HG02981 (cell line): ENCODE measurements around the gene DCAF12L2.
"Not testable (repeated sequence)": the region's sequence is repeated elsewhere in the genome, so short reads cannot be mapped to it uniquely, and the experiment has no call there.

Experiments
- ATAC-seq: cut with Tn5 transposase; IDR thresholded peaks from one replicate; pipeline ENCODE4 v1.9.1; 2021; ENCODE audit warnings: mild to moderate bottlenecking, moderate library complexity; ENCODE audit not compliant: unreplicated experiment

DCAF12L2 gene

GRCh38 chrX:126165721-126166461, at the start of gene DCAF12L2:
TSS of gene DCAF12L2 (minus strand) at chrX:126166289. CDS start at chrX:126165924, 365 bp downstream.
- no peak for ATAC-seq

- ATAC-seq: not testable (repeated sequence)
These were observed 24.8 kb upstream of the DCAF12L2 start for GRCh38 chrX:126190888-126191287.

- ATAC-seq: no peak
These were observed 11.2 kb upstream of the DCAF12L2 start for GRCh38 chrX:126177133-126177840.

GRCh38 chrX:126170720-126171119, 4.6 kb upstream of the DCAF12L2 start:
- no peak for ATAC-seq

DNA sequence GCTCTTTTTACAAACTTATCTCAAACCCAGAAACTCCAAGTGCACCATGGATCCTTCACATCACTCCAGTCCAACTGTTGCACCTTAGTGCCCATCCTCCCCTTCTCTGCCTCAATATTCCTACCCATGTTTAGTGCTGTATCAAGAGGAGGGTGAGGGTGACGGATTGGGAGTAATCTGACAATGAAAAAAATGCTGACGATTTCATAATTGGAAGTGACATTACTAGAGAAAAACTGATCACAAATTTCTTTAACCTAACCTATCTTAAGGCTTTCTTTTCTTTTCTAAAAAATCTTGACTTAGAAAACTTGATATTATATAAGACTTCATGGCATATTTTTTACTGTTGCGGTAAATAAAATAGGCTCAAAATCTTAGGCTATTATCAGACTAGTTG, 1.5 kb upstream of the DCAF12L2 start:
- no peak for ATAC-seq

DNA sequence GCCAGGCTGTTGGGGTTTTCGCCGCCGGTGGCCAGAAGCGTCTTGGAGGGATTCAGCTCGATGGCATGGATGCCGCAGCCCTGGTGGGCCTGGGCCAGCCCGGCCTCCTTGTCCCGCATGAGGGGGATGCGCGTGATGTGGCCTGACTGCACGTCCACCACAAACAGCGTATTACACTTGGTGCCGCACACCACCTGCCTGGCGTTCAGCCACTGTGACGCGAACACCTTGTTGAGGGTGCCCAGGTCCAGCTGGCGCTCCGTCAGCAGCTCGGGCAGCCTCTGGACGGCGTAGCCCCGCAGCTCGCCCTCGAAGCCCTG, 728 bp downstream of the DCAF12L2 start:
- ATAC-seq: no peak

DNA sequence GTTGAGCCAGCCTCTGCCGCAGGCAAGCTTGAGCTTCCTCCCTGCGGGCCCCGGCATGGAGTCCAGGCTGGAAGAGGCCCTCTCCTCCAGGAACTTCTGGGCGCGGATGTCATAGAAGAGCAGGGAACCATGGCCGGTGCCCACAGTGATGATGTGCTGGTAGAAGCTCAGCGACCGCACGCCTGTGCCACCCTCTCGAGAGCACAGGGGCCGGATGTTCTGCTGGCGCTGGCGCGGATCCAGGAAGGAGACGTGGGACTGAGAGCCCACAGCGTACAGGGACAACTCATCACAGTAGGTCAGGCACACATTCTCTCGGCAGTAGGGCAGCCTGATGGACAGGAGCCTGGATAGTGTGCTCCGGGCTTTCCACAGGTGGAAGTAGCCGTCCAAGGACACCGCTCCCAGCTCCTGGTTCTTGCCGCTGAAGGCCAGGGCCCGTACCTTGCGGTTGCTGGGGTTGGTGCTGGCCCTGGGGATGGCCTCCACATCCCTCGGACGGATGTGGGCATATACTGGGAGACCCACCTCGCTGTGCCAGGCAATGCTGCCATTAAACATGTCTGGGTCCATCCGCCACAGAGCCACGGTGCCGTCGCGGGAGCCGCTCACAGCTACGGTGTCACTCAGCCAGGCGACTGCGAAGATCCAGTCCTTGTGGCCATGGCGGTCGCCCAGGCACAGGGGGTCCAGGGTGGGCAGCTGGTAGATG, 1.2 kb downstream of the DCAF12L2 start:
- no peak for ATAC-seq

- no peak for ATAC-seq
These were observed 1.9 kb downstream of the DCAF12L2 start for GRCh38 chrX:126164226-126164625.

- ATAC-seq: no peak
These were observed 25.1 kb downstream of the DCAF12L2 start for GRCh38 chrX:126141014-126141413.

DNA sequence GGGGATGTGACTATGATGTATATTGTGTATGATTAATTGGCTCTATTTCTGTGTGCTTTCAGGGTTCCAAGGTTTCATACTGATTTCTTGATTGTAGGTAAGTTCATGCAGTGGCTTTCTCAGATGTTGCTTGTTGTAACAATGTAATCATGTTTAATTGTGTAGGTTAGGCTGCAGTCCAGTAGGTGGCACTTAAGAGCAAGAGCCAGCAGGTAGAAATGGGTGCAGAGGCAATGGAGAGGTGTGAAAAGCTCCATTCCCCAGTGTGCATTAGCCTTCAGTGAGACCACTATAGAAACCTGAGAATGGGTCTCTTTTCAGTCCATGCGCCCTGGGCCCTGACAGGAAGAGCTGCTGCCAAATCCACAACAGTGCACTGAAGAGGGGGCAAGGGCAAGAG, 28.2 kb downstream of the DCAF12L2 start:
- ATAC-seq: no peak

DNA sequence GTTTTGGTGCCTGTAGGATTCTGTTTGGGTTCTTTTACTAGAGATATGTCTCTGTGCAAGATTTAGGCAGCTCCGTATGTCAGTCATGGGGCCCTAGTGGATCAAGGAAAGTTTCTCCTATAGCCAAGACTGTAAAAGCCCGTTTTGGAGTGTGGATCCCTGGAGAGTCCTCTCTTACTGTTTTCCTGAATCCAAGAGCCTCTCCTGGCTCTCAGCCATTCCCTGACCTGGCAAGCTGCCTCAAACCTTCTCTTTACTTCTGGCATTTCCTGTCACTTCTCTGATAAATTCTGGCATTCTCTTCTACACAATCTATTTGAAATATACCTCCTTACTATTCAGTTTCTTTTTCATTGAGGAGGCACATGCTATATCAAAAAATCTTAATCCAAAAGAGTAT, 41.4 kb downstream of the DCAF12L2 start:
- ATAC-seq: no peak
